A673 (cell line): ENCODE measurements around the gene MYL11.

Experiments used
- CTCF ChIP-seq: fragments of 300-800, 200-600 bp; sonication (generic); conservative IDR thresholded peaks from 2 replicates; pipeline ENCODE4 v1.5.1; 2017; ENCODE audit warnings: low read depth, mild to moderate bottlenecking, antibody characterized with exemption, low read length, moderate library complexity, mixed read lengths
- EZH2 ChIP-seq: fragments of 200-600 bp; sonication (generic); IDR thresholded peaks from 2 replicates; pipeline ENCODE4 v1.6.1; 2017; ENCODE audit warnings: borderline replicate concordance, low read depth, mild to moderate bottlenecking, mixed read lengths, antibody characterized with exemption, low read length; ENCODE audit not compliant: poor library complexity, severe bottlenecking

- TF ChIP-seq CTCF (no peak), EZH2 (no peak)
Measured at GRCh38 chr16:30406795-30407101, 32.1 kb downstream of the MYL11 start.
